H9 (cell line): Measurements from ENCODE around the gene ROBO1. TPM values are rescaled to one million over a fixed set of nuclear protein-coding genes. Genes with fewer than 3 reads are reported as not detected.

Source experiments
- DNase-seq: peaks from one replicate; pipeline ENCODE4 v3.0.0-alpha.2; 2017
- H2AFZ ChIP-seq: one replicate; pipeline ENCODE4 v1.6.1; 2013; ENCODE audit warnings: mild to moderate bottlenecking, low read length, control low read depth, moderate library complexity
- H2AK5ac ChIP-seq: 2 replicates; pipeline ENCODE4 v1.6.1; 2013; ENCODE audit warnings: low read length, control low read depth, mixed read lengths; ENCODE audit not compliant: insufficient read length
- H2BK120ac ChIP-seq: one replicate; pipeline ENCODE4 v1.6.1; 2013; ENCODE audit warnings: low read depth, mild to moderate bottlenecking, low read length, control low read depth, inconsistent platforms; ENCODE audit not compliant: poor library complexity, severe bottlenecking
- H2BK12ac ChIP-seq: 2 replicates; pipeline ENCODE4 v1.6.1; 2013; ENCODE audit warnings: low read length, control low read depth, mixed read lengths, low read depth; ENCODE audit not compliant: insufficient read length
- H2BK15ac ChIP-seq: 2 replicates; pipeline ENCODE4 v1.6.1; 2013; ENCODE audit warnings: low read depth, low read length, control low read depth
- H2BK20ac ChIP-seq: one replicate; pipeline ENCODE4 v1.6.1; 2013; ENCODE audit warnings: low read depth, mild to moderate bottlenecking, low read length, control low read depth, inconsistent platforms; ENCODE audit not compliant: poor library complexity, severe bottlenecking
- H2BK5ac ChIP-seq: 2 replicates; pipeline ENCODE4 v1.6.1; 2013; ENCODE audit warnings: low read length, control low read depth, mixed read lengths; ENCODE audit not compliant: insufficient read length
- H3K14ac ChIP-seq: 2 replicates; pipeline ENCODE4 v1.6.1; 2013; ENCODE audit warnings: low read length, control low read depth; ENCODE audit not compliant: insufficient read depth
- H3K18ac ChIP-seq: 2 replicates; pipeline ENCODE4 v1.6.1; 2013; ENCODE audit warnings: low read depth, mild to moderate bottlenecking, mixed read lengths, low read length, control low read depth; ENCODE audit not compliant: insufficient read length
- H3K23ac ChIP-seq: 2 replicates; pipeline ENCODE4 v1.6.1; 2013; ENCODE audit warnings: low read length, control low read depth, mixed read lengths, low read depth; ENCODE audit not compliant: insufficient read length
- H3K23me2 ChIP-seq: 2 replicates; pipeline ENCODE4 v1.6.1; 2013; ENCODE audit warnings: low read depth, mild to moderate bottlenecking, mixed read lengths, low read length, control low read depth; ENCODE audit not compliant: insufficient read length, poor library complexity, severe bottlenecking
- H3K27ac ChIP-seq: 2 replicates; pipeline ENCODE4 v1.5.1; 2013; ENCODE audit warnings: low read length, control low read depth, mixed read lengths, low read depth; ENCODE audit not compliant: insufficient read length
- H3K27me3 ChIP-seq: 2 replicates; pipeline ENCODE4 v1.6.1; 2013; ENCODE audit warnings: low read length, control low read depth, inconsistent platforms; ENCODE audit not compliant: insufficient read depth
- H3K4ac ChIP-seq: 2 replicates; pipeline ENCODE4 v1.6.1; 2013; ENCODE audit warnings: low read depth, mild to moderate bottlenecking, control low read depth, inconsistent platforms, low read length, moderate library complexity
- H3K4me1 ChIP-seq: 2 replicates; pipeline ENCODE4 v1.6.1; 2013; ENCODE audit warnings: low read length, control low read depth, inconsistent platforms; ENCODE audit not compliant: insufficient read depth
- H3K4me2 ChIP-seq: 2 replicates; pipeline ENCODE4 v1.6.1; 2013; ENCODE audit warnings: low read length, control low read depth, mixed read lengths; ENCODE audit not compliant: insufficient read length, insufficient read depth
- H3K56ac ChIP-seq: 2 replicates; pipeline ENCODE4 v1.6.1; 2013; ENCODE audit warnings: low read depth, mild to moderate bottlenecking, mixed read lengths, low read length, control low read depth; ENCODE audit not compliant: insufficient read length
- H3K79me1 ChIP-seq: 2 replicates; pipeline ENCODE4 v1.6.1; 2013; ENCODE audit warnings: low read depth, mild to moderate bottlenecking, moderate library complexity, low read length, control low read depth, inconsistent platforms; ENCODE audit not compliant: insufficient read depth, poor library complexity, severe bottlenecking
- H3K79me2 ChIP-seq: 2 replicates; pipeline ENCODE4 v1.6.1; 2013; ENCODE audit warnings: low read length, control low read depth, inconsistent platforms; ENCODE audit not compliant: insufficient read depth
- H3K9ac ChIP-seq: 2 replicates; pipeline ENCODE4 v1.6.1; 2013; ENCODE audit warnings: low read length, control low read depth, mixed read lengths; ENCODE audit not compliant: insufficient read length; ENCODE audit errors: extremely low read depth
- H3K9me3 ChIP-seq: one replicate; pipeline ENCODE4 v1.6.1; 2013; ENCODE audit warnings: low read depth, low read length, inconsistent platforms; ENCODE audit not compliant: control insufficient read depth
- H3T11ph ChIP-seq: one replicate; pipeline ENCODE4 v1.6.1; 2013; ENCODE audit warnings: mild to moderate bottlenecking, low read length, control low read depth, inconsistent platforms
- H4K20me1 ChIP-seq: one replicate; pipeline ENCODE4 v1.6.1; 2013; ENCODE audit not compliant: control insufficient read depth, insufficient read length, insufficient read depth
- H4K5ac ChIP-seq: 2 replicates; pipeline ENCODE4 v1.6.1; 2013; ENCODE audit warnings: low read depth, mild to moderate bottlenecking, mixed read lengths, low read length, control low read depth; ENCODE audit not compliant: insufficient read length
- H4K8ac ChIP-seq: replicated peaks from 2 replicates; pipeline ENCODE4 v1.6.1; 2013; ENCODE audit warnings: low read length, control low read depth, mixed read lengths, low read depth; ENCODE audit not compliant: insufficient read length
- H4K91ac ChIP-seq: 2 replicates; pipeline ENCODE4 v1.6.1; 2013; ENCODE audit warnings: low read depth, mild to moderate bottlenecking, moderate library complexity, mixed read lengths, low read length, control low read depth; ENCODE audit not compliant: insufficient read length
- H3K27ac Mint-ChIP-seq, 3 experiments: 2 replicates in 2 of 3; 3 replicates in 1 of 3; pipeline ENCODE4 v1.8.0; 2020 to 2021; ENCODE audit warnings: mixed read lengths in 3 of 3, mild to moderate bottlenecking in 1 of 3, moderate library complexity in 1 of 3
- H3K27me3 Mint-ChIP-seq: 2 replicates; pipeline ENCODE4 v1.8.0; 2021; ENCODE audit warnings: low read depth, mild to moderate bottlenecking, moderate library complexity, mixed read lengths
- H3K36me3 Mint-ChIP-seq, 3 experiments: 2 replicates in 2 of 3; 3 replicates in 1 of 3; pipeline ENCODE4 v1.8.0; 2020 to 2021; ENCODE audit warnings: low read depth in 3 of 3, mixed read lengths in 3 of 3; ENCODE audit not compliant: insufficient read depth in 1 of 3
- H3K4me1 Mint-ChIP-seq, 2 experiments: 2 replicates each; pipeline ENCODE4 v1.8.0; 2020; ENCODE audit warnings: mixed read lengths in 2 of 2
- H3K4me3 Mint-ChIP-seq, 2 experiments: 2 replicates in 1 of 2; 3 replicates in 1 of 2; pipeline ENCODE4 v1.8.0; 2020 to 2021; ENCODE audit warnings: mild to moderate bottlenecking in 2 of 2, mixed read lengths in 2 of 2, moderate library complexity in 1 of 2
- H3K9me3 Mint-ChIP-seq, 2 experiments: 2 replicates in 1 of 2; 3 replicates in 1 of 2; pipeline ENCODE4 v1.8.0; 2020; ENCODE audit warnings: mild to moderate bottlenecking in 2 of 2, mixed read lengths in 2 of 2, moderate library complexity in 1 of 2
- CTCF ChIP-seq: fragments of 200-600 bp; sonication (generic); conservative IDR thresholded peaks from 3 replicates; pipeline ENCODE4 v1.8.0; 2021; ENCODE audit warnings: antibody characterized with exemption, mild to moderate bottlenecking
- WGBS: extraction: QIAGEN DNeasy Blood & Tissue Kit; methylation state at CpG from one replicate; pipeline ENCODE4 v1.1.7; 2013; ENCODE audit warnings: missing lambda C conversion rate, low lambda C conversion rate, mixed read lengths; ENCODE audit not compliant: insufficient read length; ENCODE audit errors: extremely low coverage; 5-methylcytosine and 5-hydroxymethylcytosine counted together
- total RNA-seq: library from RNA; stranded (reverse); gene quantifications from 2 replicates; pipeline ENCODE4 v1.2.1, GENCODE V29; 2021

The ROBO1 gene
- total RNA-seq, 1 experiment from 2014 or later: 62.7 TPM

- H3K27me3 Mint-ChIP-seq: no peaks in the 10 kb centered on the region
- Histone ChIP-seq H3K79me2 (no peaks in the 10 kb centered on the region), H3K79me1 (no peaks in the 10 kb centered on the region), H3K4ac (no peak overlapping the region), H2AK5ac (no peak overlapping the region), H2BK120ac (no peak overlapping the region), H2BK20ac (no peak overlapping the region), H3K4me1 (no peaks in the 10 kb centered on the region), H3K9ac (no peak overlapping the region), H4K8ac (no peak overlapping the region), H3T11ph (no peak overlapping the region), H3K23ac (no peak overlapping the region), H2BK12ac (no peak overlapping the region), H3K18ac (no peak overlapping the region), H2BK5ac (no peak overlapping the region), H3K9me3 (no peaks in the 10 kb centered on the region), H4K20me1 (no peaks in the 10 kb centered on the region), H3K27me3 (no peaks in the 10 kb centered on the region), H3K56ac (no peak overlapping the region), H3K14ac (no peak overlapping the region), H2AFZ (no peak overlapping the region), H3K4me2 (no peak overlapping the region), H4K5ac (no peak overlapping the region), H3K23me2 (no peaks in the 10 kb centered on the region), H4K91ac (no peak overlapping the region), H3K27ac (no peak overlapping the region), H2BK15ac (no peak overlapping the region)
- H3K9me3 Mint-ChIP-seq: peaks cover 2 to 4% of the 10 kb centered on the region in 2 experiments; a peak in 2 of 5 replicates
- no peak for DNase-seq
- H3K27ac Mint-ChIP-seq: no peak overlapping the region
- peaks cover 0 to 2% (median 0%) of the 10 kb centered on the region in 3 experiments; a peak in 3 of 7 replicates for H3K36me3 Mint-ChIP-seq
- no peaks in the 10 kb centered on the region for H3K4me1 Mint-ChIP-seq
- no CpG with 5 or more reads among the region's 5 CpGs for WGBS
- TF ChIP-seq CTCF: no peak
- no peak overlapping the region for H3K4me3 Mint-ChIP-seq
These were observed 1001.9 kb downstream of the ROBO1 start for GRCh38 chr3:78765671-78766485.
